Umbilical cord (tissue), 2 donors: ENCODE data around the gene HSD17B8. TPM values are rescaled to one million over a fixed set of nuclear protein-coding genes. Genes with fewer than 3 reads are reported as not detected.
A peak's percentile ranks its signal among the peaks of the same experiment; 100 is the strongest.
"Not testable (repeated sequence)": the region's sequence is repeated elsewhere in the genome, so short reads cannot be mapped to it uniquely, and the experiment has no call there.

Source experiments
- DNase-seq: peaks from one replicate; pipeline ENCODE4 v3.0.0-alpha.2; 2015; ENCODE audit warnings: low spot score
- total RNA-seq: library from RNA; depleted of rRNA; stranded (reverse); fragments of >200 nt; gene quantifications from one replicate; pipeline ENCODE4 v1.2.3, GENCODE V29; 2014; ENCODE audit warnings: low replicate concordance; ENCODE audit not compliant: insufficient read depth

HSD17B8 gene
- total RNA-seq, 1 donor from 2014 or later: 9.6 TPM

GRCh38 chr6:33206027-33206863, 1.8 kb downstream of the HSD17B8 start:
- no peak for DNase-seq

DNA sequence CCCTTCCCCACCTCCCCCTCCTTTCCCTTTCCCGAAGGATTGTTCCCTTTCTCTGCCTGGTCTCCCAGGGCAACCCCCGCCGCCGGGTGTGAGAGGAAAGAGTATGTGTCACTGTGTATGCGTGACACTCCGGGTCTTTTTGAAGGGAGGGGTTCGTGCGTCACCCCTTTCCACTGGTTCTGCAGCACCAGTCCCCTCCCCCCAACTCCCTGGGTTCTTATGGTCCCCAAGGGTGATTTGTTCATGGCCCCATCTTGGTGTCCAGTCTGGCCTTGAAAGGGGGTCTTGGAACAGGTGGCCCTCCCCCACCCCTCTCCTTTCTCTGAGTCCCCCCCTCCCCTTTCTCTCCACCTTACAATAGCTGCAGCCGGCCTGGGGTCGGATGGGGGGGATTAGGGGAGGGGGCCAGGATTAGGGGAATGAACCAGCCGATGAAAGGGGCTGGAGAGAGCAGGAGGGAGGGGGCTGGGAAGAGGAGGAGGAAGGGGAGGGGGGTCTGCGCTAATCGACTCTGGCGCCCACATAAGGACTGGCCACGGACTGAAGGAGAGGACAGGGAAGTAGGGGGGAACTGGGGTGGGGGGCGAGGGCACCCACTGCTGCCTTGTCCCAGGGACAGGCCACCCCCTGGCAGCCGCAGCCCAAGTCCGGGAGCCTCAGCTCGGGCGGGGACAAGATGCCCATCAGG, 2.6 kb downstream of the HSD17B8 start:
- no peak for DNase-seq

- DNase-seq: peak; percentile 70
Measured at GRCh38 chr6:33207552-33208090, 3.2 kb downstream of the HSD17B8 start.

DNA sequence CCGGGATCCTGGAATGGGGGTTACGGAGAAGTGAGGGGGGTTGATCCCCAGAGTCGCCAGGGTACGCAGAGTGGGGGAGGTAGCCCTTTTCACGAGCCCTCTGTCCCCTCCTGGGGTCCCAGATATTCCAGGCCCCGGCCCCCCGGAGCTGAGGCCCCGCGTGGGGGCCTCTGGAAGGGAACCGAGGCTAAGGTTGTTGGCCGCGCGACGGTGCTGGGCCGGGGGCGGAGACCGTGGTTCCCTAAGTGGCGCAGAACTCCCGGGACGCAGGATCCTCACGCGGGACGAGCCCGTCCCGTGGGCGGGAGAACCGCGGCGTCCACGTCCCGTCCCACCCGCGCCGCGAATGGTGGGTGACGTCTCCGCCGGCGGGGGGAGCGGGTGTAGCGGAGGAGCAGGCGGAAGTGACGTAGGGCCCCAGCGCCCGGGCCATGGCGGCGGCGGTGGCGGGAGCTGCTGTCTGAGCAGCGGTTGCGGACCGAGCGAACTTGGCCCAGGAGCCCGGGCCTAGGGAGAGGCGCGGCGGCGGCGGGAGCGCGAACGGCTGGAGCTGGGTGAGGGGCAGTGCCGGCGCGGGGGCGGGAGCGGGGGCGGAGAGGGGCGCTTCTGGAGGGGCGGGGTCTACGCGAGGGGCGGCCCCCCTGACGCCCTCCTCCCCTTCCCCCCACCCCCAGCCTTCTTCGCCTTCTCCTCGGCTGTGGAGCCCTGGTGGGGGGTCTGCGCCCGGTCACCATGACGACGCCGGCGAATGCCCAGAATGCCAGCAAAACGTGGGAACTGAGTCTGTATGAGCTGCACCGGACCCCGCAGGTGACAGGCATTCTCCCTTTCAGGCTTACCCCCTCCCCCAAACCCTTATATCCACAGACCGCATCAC, 3.9 kb downstream of the HSD17B8 start, which contains the start of gene RING1:
Gene RING1, plus strand, starts transcription at position 410 of the 877 bp plus-strand sequence. Its CDS starts 323 bp downstream, at position 733.
- peak; percentile 86 for DNase-seq

DNA sequence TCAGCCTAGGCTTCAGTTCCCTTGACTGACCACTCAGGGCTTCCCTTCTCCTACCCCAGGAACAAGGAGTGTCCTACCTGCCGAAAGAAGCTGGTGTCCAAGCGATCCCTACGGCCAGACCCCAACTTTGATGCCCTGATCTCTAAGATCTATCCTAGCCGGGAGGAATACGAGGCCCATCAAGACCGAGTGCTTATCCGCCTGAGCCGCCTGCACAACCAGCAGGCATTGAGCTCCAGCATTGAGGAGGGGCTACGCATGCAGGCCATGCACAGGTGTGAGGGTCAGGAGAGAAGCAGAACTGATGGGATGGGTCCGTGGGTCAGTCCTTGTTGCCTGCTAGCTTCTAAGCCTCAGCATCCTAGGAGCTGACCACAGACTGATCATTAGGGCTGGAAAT, 5.4 kb downstream of the HSD17B8 start:
- DNase-seq: no peak

DNA sequence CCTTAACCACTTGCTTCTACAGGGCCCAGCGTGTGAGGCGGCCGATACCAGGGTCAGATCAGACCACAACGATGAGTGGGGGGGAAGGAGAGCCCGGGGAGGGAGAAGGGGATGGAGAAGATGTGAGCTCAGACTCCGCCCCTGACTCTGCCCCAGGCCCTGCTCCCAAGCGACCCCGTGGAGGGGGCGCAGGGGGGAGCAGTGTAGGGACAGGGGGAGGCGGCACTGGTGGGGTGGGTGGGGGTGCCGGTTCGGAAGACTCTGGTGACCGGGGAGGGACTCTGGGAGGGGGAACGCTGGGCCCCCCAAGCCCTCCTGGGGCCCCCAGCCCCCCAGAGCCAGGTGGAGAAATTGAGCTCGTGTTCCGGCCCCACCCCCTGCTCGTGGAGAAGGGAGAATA, 6.7 kb downstream of the HSD17B8 start:
- no peak for DNase-seq

DNA sequence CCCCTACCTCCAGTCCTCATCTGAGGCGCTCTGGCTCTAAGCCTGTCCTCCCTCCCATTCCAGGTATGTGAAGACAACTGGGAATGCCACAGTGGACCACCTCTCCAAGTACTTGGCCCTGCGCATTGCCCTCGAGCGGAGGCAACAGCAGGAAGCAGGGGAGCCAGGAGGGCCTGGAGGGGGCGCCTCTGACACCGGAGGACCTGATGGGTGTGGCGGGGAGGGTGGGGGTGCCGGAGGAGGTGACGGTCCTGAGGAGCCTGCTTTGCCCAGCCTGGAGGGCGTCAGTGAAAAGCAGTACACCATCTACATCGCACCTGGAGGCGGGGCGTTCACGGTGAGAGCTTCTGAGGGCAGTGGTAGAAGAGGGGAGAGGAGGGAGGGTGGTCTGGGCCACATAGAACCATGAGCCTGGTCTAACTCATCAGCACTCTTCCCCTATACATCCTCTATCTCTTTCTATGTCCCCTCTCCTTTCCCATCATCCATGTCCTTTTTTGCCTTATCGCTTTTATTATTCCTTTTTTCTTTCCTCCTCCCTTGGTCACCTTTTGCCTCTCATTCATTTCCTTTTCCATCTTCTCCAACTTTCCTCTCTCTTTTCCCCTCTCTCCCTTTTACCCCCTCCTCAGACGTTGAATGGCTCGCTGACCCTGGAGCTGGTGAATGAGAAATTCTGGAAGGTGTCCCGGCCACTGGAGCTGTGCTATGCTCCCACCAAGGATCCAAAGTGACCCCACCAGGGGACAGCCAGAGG, 7.4 kb downstream of the HSD17B8 start:
- DNase-seq: no peak

DNA sequence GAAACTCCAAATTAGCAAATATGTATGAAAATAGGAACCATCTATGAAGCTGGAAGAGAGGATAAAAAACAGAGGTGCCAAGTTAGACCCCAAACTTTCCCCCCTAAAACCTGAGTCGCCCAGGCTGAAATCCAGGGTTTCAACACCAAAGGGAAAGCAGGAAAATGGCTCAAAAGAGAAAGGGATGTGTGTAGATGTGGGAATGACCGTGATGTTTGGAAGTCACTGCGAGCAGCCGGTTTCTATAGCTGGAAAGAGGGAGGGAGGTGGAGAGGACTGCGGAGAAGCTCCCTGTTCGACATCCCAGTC, 8.4 kb downstream of the HSD17B8 start:
- no peak for DNase-seq

- DNase-seq: peak; percentile 56
Measured at GRCh38 chr6:33213166-33213988, 8.9 kb downstream of the HSD17B8 start.

- DNase-seq: no peak
Measured at GRCh38 chr6:33213989-33214335, 9.5 kb downstream of the HSD17B8 start.

DNA sequence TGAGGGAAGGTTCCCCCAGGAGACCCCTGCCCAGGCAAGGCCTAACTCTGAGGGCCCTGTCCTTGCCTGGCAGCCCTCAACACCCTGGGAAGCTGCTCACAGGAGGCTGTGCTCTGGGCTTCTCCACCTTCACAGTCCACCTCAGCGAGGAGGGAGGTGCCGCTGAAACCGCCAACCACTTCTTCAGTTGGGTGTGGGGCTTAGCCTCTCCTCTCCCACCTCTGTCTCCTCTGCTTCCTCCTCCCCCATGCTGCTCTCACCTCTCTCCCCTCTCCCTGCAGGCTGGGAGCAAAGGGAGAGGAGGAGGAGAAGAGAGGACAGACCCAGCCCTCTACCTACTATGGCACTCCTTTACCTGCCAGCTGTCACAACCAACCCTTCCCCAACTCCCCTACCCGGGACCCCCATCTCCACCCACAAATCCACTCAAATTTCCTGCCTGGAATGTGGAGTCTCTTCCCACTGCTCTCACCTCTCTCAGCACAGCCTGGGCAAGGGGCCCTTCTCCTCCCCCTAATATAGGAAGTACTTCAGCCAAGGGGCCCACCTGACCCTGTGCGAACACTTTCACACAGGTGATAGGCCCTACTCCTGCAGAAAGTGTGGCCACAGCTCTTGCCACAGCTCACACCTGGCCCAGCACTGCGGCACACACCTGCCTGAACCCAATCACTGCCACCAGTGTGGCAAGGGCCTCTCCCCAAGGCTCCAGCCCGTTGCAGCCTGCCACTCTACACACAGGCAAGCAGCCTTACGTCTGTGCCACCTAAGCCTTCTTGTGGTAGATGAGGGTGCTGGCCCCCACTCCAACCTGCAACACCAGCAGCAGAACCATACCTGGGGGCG, 11.0 kb downstream of the HSD17B8 start:
- no peak for DNase-seq

DNA sequence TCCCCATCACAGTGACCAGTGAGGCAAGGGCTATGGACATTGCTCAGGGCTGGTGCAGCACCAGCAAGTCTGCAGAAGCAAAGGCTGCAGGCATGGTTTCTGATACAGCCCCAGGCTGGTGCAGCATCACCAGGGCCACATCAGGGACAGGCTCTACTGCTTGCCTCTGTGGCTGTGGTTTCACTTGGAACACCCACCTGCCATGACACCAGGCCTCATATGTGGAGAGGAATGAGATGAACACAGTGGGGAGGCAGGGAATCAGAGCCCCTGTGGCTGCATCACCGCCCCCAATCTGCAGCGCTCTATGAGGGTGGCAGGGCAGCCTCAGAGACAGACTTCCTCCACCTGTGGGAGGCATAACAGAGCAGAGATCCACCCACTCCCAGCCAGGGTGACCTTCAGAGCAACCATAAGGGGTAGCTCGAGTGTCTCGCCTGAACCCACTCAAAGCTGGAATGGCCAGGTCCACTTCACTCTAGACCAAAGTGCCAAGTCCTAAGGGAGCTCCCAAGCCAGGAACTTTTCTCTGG, 11.7 kb downstream of the HSD17B8 start:
- DNase-seq: no peak

DNA sequence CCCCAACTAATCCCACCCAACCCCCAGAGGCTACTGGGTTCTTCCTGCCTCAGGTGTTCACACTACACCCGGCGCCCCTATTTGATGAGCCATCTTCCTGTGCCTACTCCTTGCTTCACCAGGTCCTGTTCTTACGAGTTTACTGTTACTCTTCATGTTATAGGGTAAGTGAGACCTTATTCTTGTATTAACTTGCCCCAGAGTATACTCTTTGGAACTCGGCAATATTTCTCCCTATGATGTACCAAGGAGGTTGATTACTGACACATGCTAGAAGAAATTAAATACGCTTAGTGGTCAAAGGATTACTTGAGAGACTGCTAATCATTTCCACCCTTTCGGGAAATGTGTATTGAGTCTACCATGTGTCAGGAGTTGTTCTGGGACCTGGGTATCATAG, 12.8 kb downstream of the HSD17B8 start:
- DNase-seq: no peak

GRCh38 chr6:33217681-33218080, 13.2 kb downstream of the HSD17B8 start:
- DNase-seq: no peak

DNA sequence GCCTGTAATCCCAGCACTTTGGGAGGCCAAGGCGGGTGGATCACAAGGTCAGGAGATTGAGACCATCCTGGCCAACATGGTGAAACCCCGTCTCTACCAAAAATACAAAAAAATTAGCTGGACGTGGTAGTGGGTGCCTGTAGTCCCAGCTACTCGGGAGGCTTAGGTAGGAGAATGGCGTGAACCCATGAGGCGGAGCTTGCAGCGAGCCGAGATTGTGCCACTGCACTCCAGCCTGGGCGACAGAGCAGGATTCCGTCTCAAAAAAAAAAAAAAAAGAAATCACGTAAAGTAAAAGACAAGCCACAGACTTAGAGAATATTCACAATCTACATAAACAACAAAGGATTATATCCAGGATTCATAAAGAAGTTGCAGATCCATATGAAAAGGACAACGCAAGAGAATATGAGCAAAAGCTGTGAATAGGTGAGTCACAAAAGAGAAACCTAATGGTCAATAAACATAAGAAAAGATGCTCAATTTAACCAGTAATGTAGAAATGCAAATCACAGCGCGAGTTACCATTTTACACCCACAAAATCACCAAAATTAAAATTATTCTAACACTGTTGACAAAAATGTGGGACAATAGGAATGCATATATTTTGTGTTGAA, 22.2 kb downstream of the HSD17B8 start:
- DNase-seq: not testable (repeated sequence)

DNA sequence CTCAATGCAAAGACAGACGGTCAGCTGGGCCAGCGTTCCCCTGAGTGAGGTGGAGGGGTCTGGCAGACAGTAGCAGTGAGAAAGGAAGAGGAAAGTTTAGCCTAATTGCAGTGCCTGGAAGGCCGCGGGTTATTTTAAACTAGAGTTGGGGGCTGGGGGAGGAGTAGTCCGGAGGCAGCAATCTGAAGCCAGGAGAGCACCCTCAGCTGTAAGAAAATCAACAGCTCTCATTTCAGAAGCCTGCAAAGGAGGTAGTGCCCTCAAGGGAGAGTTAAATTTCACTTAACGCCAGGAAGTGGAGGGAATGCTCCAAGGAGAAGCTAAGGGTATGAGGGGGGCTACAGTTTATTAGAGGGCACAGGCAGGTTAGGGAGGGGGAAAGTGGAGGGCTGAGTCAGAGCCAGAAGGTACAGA, 30.8 kb downstream of the HSD17B8 start:
- no peak for DNase-seq

- DNase-seq: no peak
Measured at GRCh38 chr6:33236328-33236727, 31.9 kb downstream of the HSD17B8 start.

DNA sequence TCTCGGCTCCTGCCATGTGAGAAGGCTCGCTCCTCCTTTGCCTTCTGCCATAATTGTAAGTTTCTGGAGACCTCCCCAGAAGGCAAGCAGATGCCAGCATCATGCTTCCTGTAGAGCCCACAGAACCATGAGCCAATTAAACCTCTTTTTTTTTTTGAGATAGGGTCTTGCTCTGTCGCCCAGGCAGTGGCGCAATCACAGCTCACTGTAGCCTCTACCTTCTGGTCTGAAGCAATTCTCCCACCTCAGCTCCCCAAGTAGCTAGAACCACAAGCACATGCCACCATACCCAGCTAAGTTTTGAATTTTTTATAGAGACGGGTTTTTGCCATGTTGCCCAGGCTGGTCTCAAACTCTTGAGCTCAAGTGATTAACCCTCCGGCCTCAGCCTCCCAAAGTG, 32.4 kb downstream of the HSD17B8 start:
- no peak for DNase-seq

- DNase-seq: no peak
Measured at GRCh38 chr6:33237741-33238140, 33.3 kb downstream of the HSD17B8 start.
